A549 (cell line): Measurements from ENCODE around the gene AHNAK2. TPM values are rescaled to one million over a fixed set of nuclear protein-coding genes. Genes with fewer than 3 reads are reported as not detected.

Experiments used
- ATAC-seq, 2 experiments: fragments of 200-7000 bp in 1 of 2; fragments of >200 bp in 1 of 2; cut with Nextera tagmentation in 1 of 2; cut with Tn5 transposase in 1 of 2; 3 replicates each; pipeline versions ENCODE4 v1.8.0 to v1.9.1; 2018 to 2020; ENCODE audit warnings: mild to moderate bottlenecking in 1 of 2, moderate library complexity in 1 of 2
- CTCF ChIA-PET: fragments of 300-600 bp; sonication (Branson Sonifier 250); formaldehyde crosslinking; extraction: SDS; loops from one replicate; lab custom pipeline; 2021; ENCODE audit warnings: antibody characterized with exemption, inconsistent platforms; lab: Yijun Ruan, JAX
- POLR2A ChIA-PET: fragments of 350-600 bp; formaldehyde crosslinking; extraction: SDS; loops from one replicate; lab custom pipeline; 2021; ENCODE audit warnings: antibody characterized with exemption, inconsistent platforms; lab: Yijun Ruan, JAX
- DNase-seq, 2 experiments: peaks; one replicate each; pipeline versions ENCODE4 v3.0.0 to v3.0.0-alpha.2; 2011 to 2016; ENCODE audit warnings: low read depth in 1 of 2, low spot score in 1 of 2
- FAIRE-seq: peaks from 2 replicates; lab custom pipeline; 2011; peaks lifted over from hg19 to GRCh38; lab: Jason Lieb, UNC
- H3K27ac ChIP-seq, 2 experiments: fragments of >200 bp; sonication (Bioruptor Twin); formaldehyde crosslinking; 3 replicates each; pipeline ENCODE4 v1.5.1; 2016 to 2017
- H3K4me1 ChIP-seq: fragments of >200 bp; sonication (Bioruptor Twin); formaldehyde crosslinking; 3 replicates; pipeline ENCODE4 v1.6.1; 2016
- H3K4me2 ChIP-seq: fragments of >200 bp; sonication (Bioruptor Twin); formaldehyde crosslinking; 3 replicates; pipeline ENCODE4 v1.6.1; 2016
- H3K4me3 ChIP-seq: fragments of >200 bp; sonication (Bioruptor Twin); formaldehyde crosslinking; 3 replicates; pipeline ENCODE4 v1.5.1; 2016
- H3K9me3 ChIP-seq: fragments of >200 bp; sonication (Bioruptor Twin); formaldehyde crosslinking; 3 replicates; pipeline ENCODE4 v1.6.1; 2016
- BHLHE40 ChIP-seq: IDR thresholded peaks from 2 replicates; pipeline ENCODE4 v1.6.1; 2012; ENCODE audit warnings: low read depth, low read length, inconsistent platforms
- CBX8 ChIP-seq: fragments of 200-600 bp; sonication (generic); IDR thresholded peaks from 2 replicates; pipeline ENCODE4 v1.6.1; 2016
- CHD2 ChIP-seq: fragments of 150-350 bp; IDR thresholded peaks from 2 replicates; pipeline ENCODE4 v1.6.1; 2014; ENCODE audit warnings: low read length; ENCODE audit not compliant: partially characterized antibody
- CHD4 ChIP-seq: fragments of 200-600 bp; sonication (generic); IDR thresholded peaks from 2 replicates; pipeline ENCODE4 v1.6.1; 2016; ENCODE audit warnings: antibody characterized with exemption, mild to moderate bottlenecking, borderline replicate concordance
- EP300 ChIP-seq, 2 experiments: fragments of >200 bp; sonication (Bioruptor Twin); formaldehyde crosslinking; IDR thresholded peaks; 2 replicates in 1 of 2; 3 replicates in 1 of 2; pipeline ENCODE4 v1.6.1; 2016 to 2017
- FOSB ChIP-seq: fragments of 250-450 bp; sonication (Bioruptor Pico); IDR thresholded peaks from 2 replicates; pipeline ENCODE4 v1.5.0; 2020; ENCODE audit warnings: mild to moderate bottlenecking, moderate library complexity
- FOSL2 ChIP-seq, 2 experiments: fragments of 450-650 bp in 1 of 2; fragments of >200 bp in 1 of 2; sonication (Bioruptor Twin) in 1 of 2; formaldehyde crosslinking; IDR thresholded peaks; 2 replicates each; pipeline versions ENCODE4 v1.5.0 to v1.6.1; 2016 to 2020; ENCODE audit warnings: mild to moderate bottlenecking in 1 of 2, moderate library complexity in 1 of 2
- FOXS1 ChIP-seq: fragments of 250-450 bp; sonication (Bioruptor Pico); IDR thresholded peaks from 2 replicates; pipeline ENCODE4 v1.5.0; 2020; ENCODE audit warnings: mild to moderate bottlenecking, moderate library complexity
- HOXA7 ChIP-seq: fragments of 250-450 bp; sonication (Bioruptor Pico); IDR thresholded peaks from 2 replicates; pipeline ENCODE4 v1.5.0; 2020; ENCODE audit warnings: mild to moderate bottlenecking, moderate library complexity
- MAFK ChIP-seq: fragments of 450-650 bp; IDR thresholded peaks from 2 replicates; pipeline ENCODE4 v1.6.1; 2014; ENCODE audit not compliant: partially characterized antibody
- MAX ChIP-seq: IDR thresholded peaks from 2 replicates; pipeline ENCODE4 v1.6.1; 2012
- MYC ChIP-seq: IDR thresholded peaks from 2 replicates; pipeline ENCODE4 v1.6.1; 2012; ENCODE audit warnings: mild to moderate bottlenecking, inconsistent platforms, low read length, improper control_type of control experiment, borderline replicate concordance
- NFE2L2 ChIP-seq: fragments of 150-350 bp; conservative IDR thresholded peaks from 2 replicates; pipeline ENCODE4 v1.6.1; 2014; ENCODE audit warnings: low read length
- NPAS2 ChIP-seq: fragments of 250-450 bp; sonication (Bioruptor Pico); IDR thresholded peaks from 2 replicates; pipeline ENCODE4 v1.8.0; 2022; ENCODE audit warnings: mild to moderate bottlenecking, moderate library complexity, borderline replicate concordance
- POLR2AphosphoS2 ChIP-seq: conservative IDR thresholded peaks from 2 replicates; pipeline ENCODE4 v1.6.1; 2012; ENCODE audit warnings: low read length, improper control_type of control experiment, inconsistent platforms
- RAD21 ChIP-seq, 2 experiments: fragments of >200 bp in 1 of 2; sonication (Bioruptor Twin) in 1 of 2; formaldehyde crosslinking in 1 of 2; IDR thresholded peaks in 1 of 2; conservative IDR thresholded peaks in 1 of 2; 2 replicates in 1 of 2; 3 replicates in 1 of 2; pipeline ENCODE4 v1.6.1; 2012 to 2018; ENCODE audit warnings: inconsistent platforms in 1 of 2
- ZC3H11A ChIP-seq: fragments of 450-650 bp; IDR thresholded peaks from 2 replicates; pipeline ENCODE4 v1.6.1; 2014; ENCODE audit warnings: antibody characterized with exemption, mild to moderate bottlenecking
- WGBS: methylation state at CpG from one replicate; pipeline ENCODE4 v1.1.6; 2017; ENCODE audit errors: missing lambda C conversion rate; 5-methylcytosine and 5-hydroxymethylcytosine counted together
- polyA plus RNA-seq, 4 experiments: library from polyadenylated mRNA; depleted of rRNA in 3 of 4; stranded (reverse); fragments of >200 nt; fragmentation: RNase III in 1 of 4; extraction: RNeasy Plus Mini Kit Qiagen cat#74134 plus additional on column Dnase treatment in 1 of 4; gene quantifications; 2 replicates in 3 of 4; 3 replicates in 1 of 4; pipeline ENCODE4 v1.2.3, GENCODE V29; 2011 to 2017
- TF ChIP-seq, protein P1 (sequence below): fragments of >200 bp; sonication (Bioruptor Twin); formaldehyde crosslinking; IDR thresholded peaks from 2 replicates; pipeline ENCODE4 v1.6.1; 2016
- TF ChIP-seq, protein P2 (sequence below): fragments of >200 bp; sonication (Bioruptor Twin); formaldehyde crosslinking; IDR thresholded peaks from 3 replicates; pipeline ENCODE4 v1.5.1; 2016
- TF ChIP-seq, protein P3 (sequence below): fragments of 200-600 bp; sonication (generic); IDR thresholded peaks from 2 replicates; pipeline ENCODE4 v1.6.1; 2016; ENCODE audit warnings: antibody characterized with exemption, mild to moderate bottlenecking, moderate library complexity

Gene AHNAK2
- polyA plus RNA-seq, 2 of the 4 experiments (the other 2 are of a cell fraction), result 43.3 to 43.7 TPM

DNA sequence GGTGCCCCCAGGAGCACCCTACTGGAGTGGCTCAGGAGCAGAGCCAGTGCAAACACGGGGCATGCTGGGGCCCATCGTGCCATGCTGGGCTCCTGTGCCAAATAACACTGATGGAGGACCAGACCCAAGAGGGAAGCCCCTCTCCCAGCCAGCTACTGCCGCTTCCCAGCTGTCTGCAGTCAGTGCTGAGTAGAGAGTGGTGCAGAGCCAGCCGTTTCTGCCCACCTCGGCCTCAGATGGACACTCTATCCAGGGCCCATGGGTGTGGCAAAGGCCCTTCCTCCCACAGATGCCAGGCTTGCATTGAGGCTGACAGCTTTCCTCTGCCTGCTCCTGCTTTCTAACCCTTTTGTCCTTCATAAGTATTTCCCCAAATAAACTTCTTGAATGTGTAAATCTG is 20.6 kb upstream of the AHNAK2 start:
- no peak overlapping the region for H3K4me2 ChIP-seq
- no peak for FAIRE-seq
- H3K27ac ChIP-seq, result no peak overlapping the region
- WGBS, result 88% methylated on average over 5 of the region's 5 CpGs
- no peak for DNase-seq
- TF ChIP-seq, protein P1, sequence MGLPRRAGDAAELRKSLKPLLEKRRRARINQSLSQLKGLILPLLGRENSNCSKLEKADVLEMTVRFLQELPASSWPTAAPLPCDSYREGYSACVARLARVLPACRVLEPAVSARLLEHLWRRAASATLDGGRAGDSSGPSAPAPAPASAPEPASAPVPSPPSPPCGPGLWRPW, result no peak
- TF ChIP-seq, protein P2, sequence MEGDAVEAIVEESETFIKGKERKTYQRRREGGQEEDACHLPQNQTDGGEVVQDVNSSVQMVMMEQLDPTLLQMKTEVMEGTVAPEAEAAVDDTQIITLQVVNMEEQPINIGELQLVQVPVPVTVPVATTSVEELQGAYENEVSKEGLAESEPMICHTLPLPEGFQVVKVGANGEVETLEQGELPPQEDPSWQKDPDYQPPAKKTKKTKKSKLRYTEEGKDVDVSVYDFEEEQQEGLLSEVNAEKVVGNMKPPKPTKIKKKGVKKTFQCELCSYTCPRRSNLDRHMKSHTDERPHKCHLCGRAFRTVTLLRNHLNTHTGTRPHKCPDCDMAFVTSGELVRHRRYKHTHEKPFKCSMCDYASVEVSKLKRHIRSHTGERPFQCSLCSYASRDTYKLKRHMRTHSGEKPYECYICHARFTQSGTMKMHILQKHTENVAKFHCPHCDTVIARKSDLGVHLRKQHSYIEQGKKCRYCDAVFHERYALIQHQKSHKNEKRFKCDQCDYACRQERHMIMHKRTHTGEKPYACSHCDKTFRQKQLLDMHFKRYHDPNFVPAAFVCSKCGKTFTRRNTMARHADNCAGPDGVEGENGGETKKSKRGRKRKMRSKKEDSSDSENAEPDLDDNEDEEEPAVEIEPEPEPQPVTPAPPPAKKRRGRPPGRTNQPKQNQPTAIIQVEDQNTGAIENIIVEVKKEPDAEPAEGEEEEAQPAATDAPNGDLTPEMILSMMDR, result no peak
- no peak for TF ChIP-seq RAD21 (conservative IDR thresholded peaks at IDR 0.05 in 1 of 2, IDR thresholded peaks at IDR 0.05 in 1 of 2)
- TF ChIP-seq NPAS2 (CRISPR knock-in tag), result no peak
- no peak for TF ChIP-seq CBX8
- no peak for TF ChIP-seq CHD4
- TF ChIP-seq NFE2L2, result no peak
- TF ChIP-seq, protein P3, sequence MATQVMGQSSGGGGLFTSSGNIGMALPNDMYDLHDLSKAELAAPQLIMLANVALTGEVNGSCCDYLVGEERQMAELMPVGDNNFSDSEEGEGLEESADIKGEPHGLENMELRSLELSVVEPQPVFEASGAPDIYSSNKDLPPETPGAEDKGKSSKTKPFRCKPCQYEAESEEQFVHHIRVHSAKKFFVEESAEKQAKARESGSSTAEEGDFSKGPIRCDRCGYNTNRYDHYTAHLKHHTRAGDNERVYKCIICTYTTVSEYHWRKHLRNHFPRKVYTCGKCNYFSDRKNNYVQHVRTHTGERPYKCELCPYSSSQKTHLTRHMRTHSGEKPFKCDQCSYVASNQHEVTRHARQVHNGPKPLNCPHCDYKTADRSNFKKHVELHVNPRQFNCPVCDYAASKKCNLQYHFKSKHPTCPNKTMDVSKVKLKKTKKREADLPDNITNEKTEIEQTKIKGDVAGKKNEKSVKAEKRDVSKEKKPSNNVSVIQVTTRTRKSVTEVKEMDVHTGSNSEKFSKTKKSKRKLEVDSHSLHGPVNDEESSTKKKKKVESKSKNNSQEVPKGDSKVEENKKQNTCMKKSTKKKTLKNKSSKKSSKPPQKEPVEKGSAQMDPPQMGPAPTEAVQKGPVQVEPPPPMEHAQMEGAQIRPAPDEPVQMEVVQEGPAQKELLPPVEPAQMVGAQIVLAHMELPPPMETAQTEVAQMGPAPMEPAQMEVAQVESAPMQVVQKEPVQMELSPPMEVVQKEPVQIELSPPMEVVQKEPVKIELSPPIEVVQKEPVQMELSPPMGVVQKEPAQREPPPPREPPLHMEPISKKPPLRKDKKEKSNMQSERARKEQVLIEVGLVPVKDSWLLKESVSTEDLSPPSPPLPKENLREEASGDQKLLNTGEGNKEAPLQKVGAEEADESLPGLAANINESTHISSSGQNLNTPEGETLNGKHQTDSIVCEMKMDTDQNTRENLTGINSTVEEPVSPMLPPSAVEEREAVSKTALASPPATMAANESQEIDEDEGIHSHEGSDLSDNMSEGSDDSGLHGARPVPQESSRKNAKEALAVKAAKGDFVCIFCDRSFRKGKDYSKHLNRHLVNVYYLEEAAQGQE, result no peak
- no peak for TF ChIP-seq HOXA7 (CRISPR knock-in tag)
- TF ChIP-seq EP300 (IDR thresholded peaks at IDR 0.05), result no peak
- ATAC-seq, result no peak
- ChIA-PET POLR2A (interaction anchor here (0.5 kb wide), 1 partner anchor 59 kb away, joined by 3 read pairs; no protein-coding TSS in a partner anchor), CTCF (interaction anchor here (0.7 to 7.7 kb wide), 8 partner anchors 9 to 321 kb away, joined by 3 to 49 read pairs (median 4); partner anchors contain the start of gene CLBA1)
- H3K9me3 ChIP-seq, result peaks cover 8% of the 10 kb centered on the region; the same call in 1 of the 3 replicates
- no peaks in the 10 kb centered on the region for H3K4me1 ChIP-seq
- no peak overlapping the region for H3K4me3 ChIP-seq

- DNase-seq, result no peak
- no peak overlapping the region for H3K4me3 ChIP-seq
- ChIA-PET CTCF (interaction anchor here (3.9 to 4.0 kb wide), 2 partner anchors 22 to 48 kb away, joined by 28 to 40 read pairs; no protein-coding TSS in a partner anchor), POLR2A (no interaction called here)
- no peak for ATAC-seq
- H3K9me3 ChIP-seq, result peaks cover 8% of the 10 kb centered on the region; the same call in 1 of the 3 replicates
- H3K4me1 ChIP-seq, result no peaks in the 10 kb centered on the region
- 95% methylated on average over 13 of the region's 13 CpGs for WGBS
- H3K4me2 ChIP-seq, result no peak overlapping the region
- no peak overlapping the region for H3K27ac ChIP-seq
- FAIRE-seq, result no peak
- TF ChIP-seq FOXS1 (CRISPR knock-in tag), result no peak
- TF ChIP-seq FOSL2 (IDR thresholded peaks at IDR 0.05), result no peak
- no peak for TF ChIP-seq FOSL2 (CRISPR knock-in tag; IDR thresholded peaks at IDR 0.05)
- no peak for TF ChIP-seq CHD4
- no peak for TF ChIP-seq CHD2
- TF ChIP-seq RAD21 (conservative IDR thresholded peaks at IDR 0.05 in 1 of 2, IDR thresholded peaks at IDR 0.05 in 1 of 2), result no peak
- TF ChIP-seq MAFK, result no peak
- TF ChIP-seq BHLHE40, result no peak
- no peak for TF ChIP-seq HOXA7 (CRISPR knock-in tag)
- no peak for TF ChIP-seq MYC
- TF ChIP-seq POLR2AphosphoS2, result no peak
- no peak for TF ChIP-seq FOSB (CRISPR knock-in tag)
- no peak for TF ChIP-seq MAX
- TF ChIP-seq ZC3H11A, result no peak
These were observed 18.3 kb upstream of the AHNAK2 start for GRCh38 chr14:104996483-104996882.
